Measurements from ENCODE around the gene PNPLA5.

Gene PNPLA5

GRCh38 chr22:43838571-43839307 is 53.1 kb downstream of the PNPLA5 start:
- no peak for DNase-seq (ENCODE audit: low read depth)

- DNase-seq (ENCODE audit: low read depth) = no peak
These were observed 53.7 kb downstream of the PNPLA5 start for GRCh38 chr22:43838161-43838560.

- no peak for DNase-seq (ENCODE audit: low read depth)
These were observed 54.1 kb downstream of the PNPLA5 start for GRCh38 chr22:43837666-43838065.

GRCh38 chr22:43835736-43836135 is 56.1 kb downstream of the PNPLA5 start:
- no peak for DNase-seq (ENCODE audit: low read depth)

- DNase-seq (ENCODE audit: low read depth) = no peak
These were observed 56.6 kb downstream of the PNPLA5 start for GRCh38 chr22:43835166-43835565.

GRCh38 chr22:43833286-43834240 is 58.2 kb downstream of the PNPLA5 start:
- no peak for DNase-seq (ENCODE audit: low read depth)

- DNase-seq (ENCODE audit: low read depth) = no peak
These were observed 59.2 kb downstream of the PNPLA5 start for GRCh38 chr22:43832393-43833265.

- no peak for DNase-seq (ENCODE audit: low read depth)
These were observed 60.0 kb downstream of the PNPLA5 start for GRCh38 chr22:43831561-43832392.

- DNase-seq (ENCODE audit: low read depth) = no peak
These were observed 60.8 kb downstream of the PNPLA5 start for GRCh38 chr22:43830931-43831560.

GRCh38 chr22:43829904-43830851 is 61.6 kb downstream of the PNPLA5 start:
- DNase-seq (ENCODE audit: low read depth) = no peak

Data from CMK (cell line).